HEK293 (cell line): Measurements from ENCODE around the gene NCOA7.

Experiments
- CTCF ChIA-PET: fragments of 350-600 bp; formaldehyde crosslinking; extraction: SDS; loops from one replicate; lab custom pipeline; 2021; ENCODE audit warnings: antibody characterized with exemption; lab: Yijun Ruan, JAX
- POLR2A ChIA-PET: fragments of 300-600 bp; formaldehyde crosslinking; extraction: SDS; loops from one replicate; lab custom pipeline; 2020; ENCODE audit warnings: antibody characterized with exemption, inconsistent platforms; lab: Yijun Ruan, JAX
- H3K27ac ChIP-seq: fragments of 200-500 bp; sonication (Bioruptor generic); 2 replicates; pipeline ENCODE4 v1.5.1; 2014; ENCODE audit warnings: low read depth, low read length, control low read depth, inconsistent platforms; ENCODE audit errors: extremely low read depth
- H3K36me3 ChIP-seq, 2 experiments: fragments of 200-500 bp in 1 of 2; sonication (Bioruptor generic) in 1 of 2; 1 replicate in 1 of 2; 2 replicates in 1 of 2; pipeline ENCODE4 v1.5.1; 2014 to 2017; ENCODE audit warnings: inconsistent platforms in 2 of 2, low read length in 2 of 2; ENCODE audit not compliant: control insufficient read depth in 2 of 2, insufficient read depth in 1 of 2
- H3K4me1 ChIP-seq: fragments of 200-500 bp; sonication (Bioruptor generic); 2 replicates; pipeline ENCODE4 v1.5.1; 2014; ENCODE audit warnings: mild to moderate bottlenecking, low read length, inconsistent platforms; ENCODE audit not compliant: control insufficient read depth, insufficient read depth
- H3K4me3 ChIP-seq: 2 replicates; pipeline ENCODE4 v1.5.1; 2011; ENCODE audit warnings: low read depth, mild to moderate bottlenecking, control low read depth, low read length, moderate library complexity
- H3K9me3 ChIP-seq: fragments of 200-500 bp; sonication (Bioruptor generic); 2 replicates; pipeline ENCODE4 v1.5.1; 2014; ENCODE audit warnings: low read depth, low read length, inconsistent platforms; ENCODE audit not compliant: control insufficient read depth, insufficient read depth
- AEBP2 ChIP-seq: fragments of 450-650 bp; formaldehyde crosslinking; IDR thresholded peaks from 2 replicates; pipeline ENCODE4 v1.5.1; 2016; ENCODE audit warnings: missing biosample characterization, missing genetic modification characterization, borderline replicate concordance
- BCL11B ChIP-seq: fragments of 450-650 bp; formaldehyde crosslinking; IDR thresholded peaks from 2 replicates; pipeline ENCODE4 v1.5.1; 2016; ENCODE audit warnings: low read depth, missing biosample characterization, missing genetic modification characterization
- GLIS1 ChIP-seq: fragments of 450-650 bp; formaldehyde crosslinking; IDR thresholded peaks from 2 replicates; pipeline ENCODE4 v1.5.1; 2016; ENCODE audit warnings: missing biosample characterization, missing genetic modification characterization
- KLF10 ChIP-seq: fragments of 450-650 bp; IDR thresholded peaks from 2 replicates; pipeline ENCODE4 v1.5.1; 2018; ENCODE audit warnings: missing biosample characterization, mild to moderate bottlenecking, missing genetic modification characterization
- KLF17 ChIP-seq: fragments of 450-650 bp; formaldehyde crosslinking; IDR thresholded peaks from 2 replicates; pipeline ENCODE4 v1.5.1; 2016; ENCODE audit warnings: missing biosample characterization, missing genetic modification characterization
- SETDB1 ChIP-seq: IDR thresholded peaks from one replicate; pipeline ENCODE4 v1.6.1; 2017; ENCODE audit warnings: mild to moderate bottlenecking, low read length, moderate library complexity, mixed read lengths; ENCODE audit not compliant: insufficient read length
- ZBTB48 ChIP-seq: fragments of 450-650 bp; formaldehyde crosslinking; IDR thresholded peaks from 2 replicates; pipeline ENCODE4 v1.5.1; 2016; ENCODE audit warnings: missing biosample characterization, missing genetic modification characterization
- ZEB2 ChIP-seq: fragments of 450-650 bp; formaldehyde crosslinking; IDR thresholded peaks from 2 replicates; pipeline ENCODE4 v1.5.1; 2016; ENCODE audit warnings: missing biosample characterization, missing genetic modification characterization
- ZNF112 ChIP-seq: fragments of 450-650 bp; formaldehyde crosslinking; IDR thresholded peaks from 2 replicates; pipeline ENCODE4 v1.5.0; 2017; ENCODE audit warnings: missing biosample characterization, missing genetic modification characterization
- ZNF132 ChIP-seq: fragments of 450-650 bp; formaldehyde crosslinking; IDR thresholded peaks from 2 replicates; pipeline ENCODE4 v1.5.1; 2017; ENCODE audit warnings: missing biosample characterization, missing genetic modification characterization, borderline replicate concordance
- ZNF155 ChIP-seq: fragments of 450-650 bp; formaldehyde crosslinking; IDR thresholded peaks from 2 replicates; pipeline ENCODE4 v1.5.1; 2016; ENCODE audit warnings: missing biosample characterization, missing genetic modification characterization
- ZNF16 ChIP-seq: fragments of 450-650 bp; formaldehyde crosslinking; IDR thresholded peaks from 2 replicates; pipeline ENCODE4 v1.5.1; 2016; ENCODE audit warnings: low read depth, missing biosample characterization, missing genetic modification characterization
- ZNF202 ChIP-seq: fragments of 450-650 bp; formaldehyde crosslinking; IDR thresholded peaks from 2 replicates; pipeline ENCODE4 v1.5.1; 2016; ENCODE audit warnings: missing biosample characterization, missing genetic modification characterization, borderline replicate concordance
- ZNF266 ChIP-seq: fragments of 450-650 bp; formaldehyde crosslinking; IDR thresholded peaks from 2 replicates; pipeline ENCODE4 v1.5.1; 2016; ENCODE audit warnings: missing biosample characterization, missing genetic modification characterization, low read depth
- ZNF324 ChIP-seq: fragments of 450-650 bp; formaldehyde crosslinking; IDR thresholded peaks from 2 replicates; pipeline ENCODE4 v1.5.1; 2016; ENCODE audit warnings: missing biosample characterization, missing genetic modification characterization
- ZNF362 ChIP-seq: fragments of 450-650 bp; formaldehyde crosslinking; IDR thresholded peaks from 2 replicates; pipeline ENCODE4 v1.5.1; 2016; ENCODE audit warnings: missing biosample characterization, missing genetic modification characterization
- ZNF37A ChIP-seq: fragments of 450-650 bp; IDR thresholded peaks from 2 replicates; pipeline ENCODE4 v1.5.1; 2018; ENCODE audit warnings: missing biosample characterization, missing genetic modification characterization
- ZNF449 ChIP-seq: fragments of 450-650 bp; formaldehyde crosslinking; IDR thresholded peaks from 2 replicates; pipeline ENCODE4 v1.5.1; 2017; ENCODE audit warnings: missing biosample characterization, mild to moderate bottlenecking, missing genetic modification characterization, moderate library complexity
- ZNF473 ChIP-seq: fragments of 450-650 bp; formaldehyde crosslinking; IDR thresholded peaks from 2 replicates; pipeline ENCODE4 v1.5.1; 2017; ENCODE audit warnings: missing biosample characterization, missing genetic modification characterization
- ZNF488 ChIP-seq: fragments of 450-650 bp; formaldehyde crosslinking; IDR thresholded peaks from 2 replicates; pipeline ENCODE4 v1.5.1; 2016; ENCODE audit warnings: missing biosample characterization, missing genetic modification characterization
- ZNF501 ChIP-seq: fragments of 450-650 bp; formaldehyde crosslinking; IDR thresholded peaks from 2 replicates; pipeline ENCODE4 v1.5.1; 2016; ENCODE audit warnings: missing biosample characterization, missing genetic modification characterization
- ZNF530 ChIP-seq: fragments of 450-650 bp; formaldehyde crosslinking; IDR thresholded peaks from 2 replicates; pipeline ENCODE4 v1.5.1; 2016; ENCODE audit warnings: low read depth, missing biosample characterization, missing genetic modification characterization
- ZNF548 ChIP-seq: fragments of 450-650 bp; formaldehyde crosslinking; IDR thresholded peaks from 2 replicates; pipeline ENCODE4 v1.5.1; 2016; ENCODE audit warnings: missing biosample characterization, missing genetic modification characterization
- ZNF571 ChIP-seq: fragments of 450-650 bp; formaldehyde crosslinking; IDR thresholded peaks from 2 replicates; pipeline ENCODE4 v1.5.0; 2017; ENCODE audit warnings: missing biosample characterization, missing genetic modification characterization
- ZNF596 ChIP-seq: fragments of 450-650 bp; IDR thresholded peaks from 2 replicates; pipeline ENCODE4 v1.5.0; 2018; ENCODE audit warnings: missing biosample characterization, mild to moderate bottlenecking, missing genetic modification characterization, moderate library complexity
- ZNF658 ChIP-seq: fragments of 450-650 bp; formaldehyde crosslinking; IDR thresholded peaks from 2 replicates; pipeline ENCODE4; 2016; ENCODE audit warnings: missing biosample characterization, missing genetic modification characterization
- ZNF76 ChIP-seq: fragments of 450-650 bp; formaldehyde crosslinking; IDR thresholded peaks from 2 replicates; pipeline ENCODE4; 2016; ENCODE audit warnings: low read depth, missing biosample characterization, missing genetic modification characterization, borderline replicate concordance
- ZNF776 ChIP-seq: fragments of 450-650 bp; formaldehyde crosslinking; IDR thresholded peaks from 2 replicates; pipeline ENCODE4 v1.5.0; 2017; ENCODE audit warnings: missing biosample characterization, missing genetic modification characterization, borderline replicate concordance
- ZSCAN18 ChIP-seq: fragments of 450-650 bp; formaldehyde crosslinking; IDR thresholded peaks from 2 replicates; pipeline ENCODE4 v1.5.1; 2016; ENCODE audit warnings: missing biosample characterization, missing genetic modification characterization
- ZXDB ChIP-seq: fragments of 450-650 bp; formaldehyde crosslinking; IDR thresholded peaks from 2 replicates; pipeline ENCODE4 v1.5.1; 2016; ENCODE audit warnings: missing biosample characterization, missing genetic modification characterization

The NCOA7 gene

GRCh38 chr6:125834348-125834747, 43.6 kb downstream of the NCOA7 start:
- H3K4me3 ChIP-seq = no peak overlapping the region
- H3K9me3 ChIP-seq = no peaks in the 10 kb centered on the region
- H3K27ac ChIP-seq = no peak overlapping the region
- TF ChIP-seq GLIS1 (tag by site-specific recombination) (no peak), ZNF76 (no peak), ZNF112 (tag by site-specific recombination) (no peak), ZNF488 (tag by site-specific recombination) (no peak), ZSCAN18 (tag by site-specific recombination) (no peak), ZEB2 (tag by site-specific recombination) (no peak), KLF17 (tag by site-specific recombination) (no peak), ZNF362 (no peak), ZNF776 (tag by site-specific recombination) (no peak), ZNF266 (tag by site-specific recombination) (no peak), ZNF473 (tag by site-specific recombination) (no peak), ZNF16 (no peak), AEBP2 (tag by site-specific recombination) (no peak), ZNF155 (no peak), ZNF658 (tag by site-specific recombination) (no peak), ZNF202 (tag by site-specific recombination) (no peak), BCL11B (tag by site-specific recombination) (no peak), ZNF132 (tag by site-specific recombination) (no peak), SETDB1 (no peak)
- no peaks in the 10 kb centered on the region for H3K36me3 ChIP-seq
- CTCF ChIA-PET = interaction anchor here (0.6 to 1.8 kb wide), 9 partner anchors 9 to 122 kb away, joined by 3 to 7 read pairs (median 4); partner anchors contain the start of gene HINT3
- H3K4me1 ChIP-seq = peaks cover 3% of the 10 kb centered on the region; the same call in 1 of the 2 replicates
- POLR2A ChIA-PET = no interaction called here

GRCh38 chr6:125835221-125835744, 44.5 kb downstream of the NCOA7 start:
- no peak overlapping the region for H3K4me3 ChIP-seq
- H3K9me3 ChIP-seq = no peaks in the 10 kb centered on the region
- no peak overlapping the region for H3K27ac ChIP-seq
- no peaks in the 10 kb centered on the region for H3K36me3 ChIP-seq
- CTCF ChIA-PET = interaction anchor here (0.7 to 2.1 kb wide), 7 partner anchors 11 to 139 kb away, joined by 3 to 6 read pairs (median 5); no protein-coding TSS in a partner anchor
- POLR2A ChIA-PET = no interaction called here
- H3K4me1 ChIP-seq = peaks cover 6% of the 10 kb centered on the region
- TF ChIP-seq ZNF548 (tag by site-specific recombination) (no peak), ZNF530 (tag by site-specific recombination) (no peak), ZNF596 (tag by site-specific recombination) (no peak), ZNF324 (tag by site-specific recombination) (no peak), ZNF37A (tag by site-specific recombination) (no peak), ZXDB (tag by site-specific recombination) (no peak), ZNF501 (tag by site-specific recombination) (no peak), ZBTB48 (tag by site-specific recombination) (no peak), KLF10 (no peak), ZNF571 (tag by site-specific recombination) (no peak), ZNF449 (tag by site-specific recombination) (no peak)
